ENCODE results near the gene SV2B.
A peak's percentile ranks its signal among the peaks of the same experiment; 100 is the strongest.

SV2B gene

GRCh38 chr15:91108421-91108820 is 8.4 kb downstream of the SV2B start:
- no peak for DNase-seq

- no peak for DNase-seq
These were observed 9.8 kb downstream of the SV2B start for GRCh38 chr15:91109885-91110284.

GRCh38 chr15:91110407-91110806 is 10.3 kb downstream of the SV2B start:
- DNase-seq: no peak

- DNase-seq: peak; percentile 16
These were observed 13.0 kb downstream of the SV2B start for GRCh38 chr15:91113030-91113429.

GRCh38 chr15:91114301-91114700 is 14.2 kb downstream of the SV2B start:
- DNase-seq: no peak

GRCh38 chr15:91116113-91117067 is 16.3 kb downstream of the SV2B start:
- DNase-seq: peak; percentile 93

- DNase-seq: no peak
These were observed 17.3 kb downstream of the SV2B start for GRCh38 chr15:91117375-91117774.

GRCh38 chr15:91118817-91119590 is 18.9 kb downstream of the SV2B start:
- DNase-seq: no peak

- no peak for DNase-seq
These were observed 22.2 kb downstream of the SV2B start for GRCh38 chr15:91122296-91122695.

- no peak for DNase-seq
These were observed 24.1 kb downstream of the SV2B start for GRCh38 chr15:91124132-91124531.

GRCh38 chr15:91125162-91125561 is 25.1 kb downstream of the SV2B start:
- no peak for DNase-seq

GRCh38 chr15:91126080-91126479 is 26.0 kb downstream of the SV2B start:
- peak; percentile 13 for DNase-seq

- DNase-seq: peak; percentile 59
These were observed 27.3 kb downstream of the SV2B start for GRCh38 chr15:91127236-91127955.

GRCh38 chr15:91128016-91128415 is 28.0 kb downstream of the SV2B start:
- no peak for DNase-seq

- no peak for DNase-seq
These were observed 29.4 kb downstream of the SV2B start for GRCh38 chr15:91129436-91129835.

- DNase-seq: no peak
These were observed 32.0 kb downstream of the SV2B start for GRCh38 chr15:91132079-91132478.

GRCh38 chr15:91133511-91133910 is 33.5 kb downstream of the SV2B start:
- DNase-seq: peak; percentile 67

- no peak for DNase-seq
These were observed 35.4 kb downstream of the SV2B start for GRCh38 chr15:91135201-91136130.

- no peak for DNase-seq
These were observed 36.4 kb downstream of the SV2B start for GRCh38 chr15:91136386-91136923.

- no peak for DNase-seq
These were observed 40.5 kb downstream of the SV2B start for GRCh38 chr15:91140601-91141000.

- DNase-seq: no peak
These were observed 41.0 kb downstream of the SV2B start for GRCh38 chr15:91141097-91141496.
